Ecto neural progenitor cell (in vitro differentiated cells): ENCODE data around the gene CA6.
"Not testable (repeated sequence)": the region's sequence is repeated elsewhere in the genome, so short reads cannot be mapped to it uniquely, and the experiment has no call there.

Experiments used
- DNase-seq: peaks from one replicate; pipeline ENCODE4 v3.0.0-alpha.2; 2018; ENCODE audit warnings: low spot score

CA6 gene

DNA sequence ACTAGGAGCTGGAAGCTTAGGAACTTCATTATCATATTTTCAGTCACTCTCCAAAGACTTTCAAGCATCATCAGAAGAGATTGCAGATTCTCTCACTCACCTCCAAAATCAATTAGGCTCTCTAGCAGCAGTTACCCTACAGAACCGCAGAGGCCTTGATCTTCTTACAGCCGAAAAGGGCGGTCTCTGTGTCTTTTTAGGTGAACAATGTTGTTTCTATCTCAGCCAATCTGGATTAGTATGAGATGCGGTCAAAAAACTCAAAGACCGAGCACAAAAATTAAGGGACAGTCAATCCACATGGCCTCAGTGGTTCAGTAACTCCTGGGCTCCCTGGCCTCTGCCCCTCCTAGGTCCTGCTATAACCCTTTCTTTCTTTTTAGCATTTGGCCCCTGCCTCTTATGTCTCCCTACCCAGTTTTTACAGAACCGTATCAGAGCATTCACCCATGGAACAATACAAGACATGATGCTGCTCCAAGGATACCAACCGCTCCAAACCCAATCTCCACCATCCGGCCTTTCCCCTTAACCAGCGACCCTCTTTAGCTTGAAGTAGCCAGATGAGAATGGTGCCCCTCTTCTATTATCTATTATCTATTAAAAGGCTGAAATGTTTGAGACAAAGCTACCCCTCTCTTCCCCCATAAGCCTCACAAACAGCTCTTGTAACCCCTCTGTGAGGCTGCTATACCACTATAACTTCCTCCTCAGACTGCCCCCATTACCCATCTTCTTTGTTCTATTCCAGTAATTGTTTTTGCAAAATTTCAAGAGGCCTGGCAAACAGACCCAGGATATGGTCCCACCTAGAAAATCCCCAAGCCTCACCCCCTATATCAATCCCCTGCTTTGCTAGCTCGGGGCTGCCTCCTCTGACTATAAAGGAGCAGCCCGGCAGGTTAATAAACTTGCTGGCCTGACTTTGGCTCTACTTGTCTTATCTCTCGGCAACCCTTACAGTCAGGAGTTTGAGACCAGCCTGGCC, 18.7 kb upstream of the CA6 start:
- DNase-seq: no peak

DNA sequence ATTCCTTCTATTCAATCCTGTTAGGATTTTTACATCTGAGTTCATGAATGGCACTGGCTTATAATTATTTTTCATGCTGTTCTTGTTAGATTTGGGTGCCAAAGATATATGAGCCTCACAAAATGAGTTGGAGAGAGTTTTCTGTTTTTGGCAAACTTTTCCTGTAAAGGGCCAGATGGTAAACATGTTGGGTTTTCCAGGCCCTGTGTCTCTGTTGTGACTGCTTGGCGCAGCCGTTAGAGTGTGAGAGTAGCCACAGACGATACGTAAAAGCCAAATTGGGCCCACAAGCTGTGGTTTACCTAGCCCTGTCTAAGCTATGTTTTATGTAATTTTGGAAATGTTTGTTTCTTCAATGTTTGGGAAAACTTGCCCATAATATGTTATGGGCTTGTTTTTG, 15.6 kb upstream of the CA6 start:
- DNase-seq: no peak

DNA sequence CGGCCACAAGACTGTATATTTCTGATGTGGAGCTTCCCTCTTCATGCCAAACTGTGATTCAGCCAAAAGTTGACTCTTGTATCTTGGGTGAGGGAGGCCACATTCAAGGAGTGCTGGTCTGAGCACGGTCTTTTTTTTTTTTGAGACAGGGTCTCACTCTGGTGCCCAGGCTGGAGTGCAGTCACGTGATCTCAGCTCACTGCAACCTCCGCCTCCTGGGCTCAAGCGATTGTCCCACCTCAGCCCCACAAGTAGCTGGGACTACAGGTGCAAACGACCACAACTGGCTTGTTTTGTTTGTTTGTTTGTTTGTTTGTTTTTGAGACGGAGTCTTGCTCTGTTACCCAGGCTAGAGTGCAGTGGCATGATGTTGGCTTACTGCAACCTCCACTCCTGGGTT, 8.6 kb upstream of the CA6 start:
- DNase-seq: not testable (repeated sequence)

DNA sequence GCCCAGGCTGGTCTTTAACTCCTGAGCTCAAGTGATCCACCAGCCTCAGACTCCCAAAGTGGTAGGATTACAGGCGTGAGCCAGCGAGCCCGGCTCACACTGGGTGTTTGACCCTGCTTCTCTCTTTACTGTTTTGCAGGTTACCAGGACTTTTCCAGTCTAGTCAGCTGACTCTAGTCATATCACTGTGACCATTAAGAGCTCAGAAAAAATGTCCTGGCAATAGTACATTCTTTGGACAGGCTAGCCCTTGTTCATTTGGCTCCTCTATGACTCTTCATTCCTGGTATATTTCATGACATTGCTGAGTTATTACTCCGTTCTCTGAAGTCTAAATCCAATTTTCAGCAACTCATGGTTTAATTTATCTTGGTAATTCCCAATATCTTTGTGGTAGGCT, 8.0 kb upstream of the CA6 start:
- no peak for DNase-seq

DNA sequence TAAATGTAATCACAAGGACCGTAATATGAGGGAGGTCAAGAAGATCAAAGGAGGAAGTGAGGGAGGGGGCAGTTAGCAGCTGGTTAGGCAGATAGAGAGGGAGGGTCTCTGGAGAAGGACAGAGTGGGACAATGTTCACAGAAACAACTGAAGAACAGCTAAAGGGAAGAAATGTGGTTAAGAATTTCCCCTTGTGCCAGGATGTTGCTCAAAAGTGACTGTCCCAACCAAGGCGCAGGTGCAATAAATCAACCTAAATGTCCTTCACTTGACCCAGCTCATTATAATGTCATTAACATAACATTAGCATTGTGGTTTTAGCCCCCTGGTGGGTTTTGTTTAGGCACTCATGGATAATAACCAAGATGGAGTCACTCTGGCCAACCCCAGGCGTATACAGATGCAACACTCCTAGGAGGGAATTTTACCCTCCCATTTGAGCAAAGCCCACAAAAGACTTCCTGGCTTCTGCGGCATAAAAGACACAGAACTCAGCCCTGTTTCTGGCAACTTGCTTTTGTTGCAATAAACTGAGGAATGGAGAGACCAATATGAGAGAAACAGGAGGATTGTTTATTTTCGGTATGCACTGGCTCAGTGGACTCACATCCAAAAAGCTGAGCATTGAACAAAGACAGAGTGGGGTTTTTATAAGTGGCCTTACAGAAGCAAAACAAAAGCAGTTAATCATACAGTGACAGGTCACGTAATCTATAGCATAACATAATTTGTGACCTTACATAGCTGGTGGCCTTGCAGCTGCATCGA, 7.3 kb upstream of the CA6 start:
- DNase-seq: no peak

DNA sequence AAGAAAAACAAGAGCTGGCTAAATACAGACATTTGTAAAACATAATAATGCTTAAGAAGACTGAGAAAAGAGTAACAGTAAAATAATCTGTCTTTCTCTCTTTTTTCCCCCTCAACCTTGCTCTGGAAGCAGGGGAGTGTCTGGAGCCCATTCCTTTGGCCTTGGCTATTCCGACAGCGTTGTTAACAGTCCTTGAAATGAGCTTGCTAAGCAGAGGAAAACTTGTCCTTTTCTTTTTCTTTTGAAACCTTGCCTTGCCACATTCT, 6.7 kb upstream of the CA6 start:
- DNase-seq: no peak

DNA sequence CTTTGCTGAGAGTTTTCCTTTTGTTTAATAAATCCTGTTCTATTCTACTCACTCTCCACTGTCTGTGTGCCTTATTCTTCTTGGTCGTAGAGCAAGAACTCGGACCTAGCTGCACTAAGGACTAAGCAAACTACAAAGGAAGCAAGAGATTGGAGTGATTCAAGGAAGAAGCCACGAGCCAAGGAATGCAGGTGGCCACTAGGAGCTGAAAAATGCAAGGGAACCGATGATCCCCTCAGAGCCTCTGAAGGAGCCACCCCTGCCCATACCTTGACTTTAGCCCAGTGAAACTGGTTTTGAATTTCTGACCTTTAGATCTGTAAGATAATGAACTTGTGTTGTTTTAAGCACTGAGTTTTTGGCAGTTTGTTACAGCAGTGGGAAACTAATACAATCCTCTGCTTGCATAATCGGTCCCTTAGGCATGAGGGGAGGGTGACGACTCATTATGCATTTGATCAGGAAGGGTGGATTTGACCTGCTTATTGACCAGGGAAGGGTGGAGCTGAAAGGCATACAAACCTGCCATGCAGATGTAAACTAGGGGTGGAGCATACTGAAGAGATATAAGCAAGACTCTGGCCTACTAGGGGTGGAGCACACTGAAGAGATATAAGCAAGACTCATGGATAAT, 6.2 kb upstream of the CA6 start:
- no peak for DNase-seq

DNA sequence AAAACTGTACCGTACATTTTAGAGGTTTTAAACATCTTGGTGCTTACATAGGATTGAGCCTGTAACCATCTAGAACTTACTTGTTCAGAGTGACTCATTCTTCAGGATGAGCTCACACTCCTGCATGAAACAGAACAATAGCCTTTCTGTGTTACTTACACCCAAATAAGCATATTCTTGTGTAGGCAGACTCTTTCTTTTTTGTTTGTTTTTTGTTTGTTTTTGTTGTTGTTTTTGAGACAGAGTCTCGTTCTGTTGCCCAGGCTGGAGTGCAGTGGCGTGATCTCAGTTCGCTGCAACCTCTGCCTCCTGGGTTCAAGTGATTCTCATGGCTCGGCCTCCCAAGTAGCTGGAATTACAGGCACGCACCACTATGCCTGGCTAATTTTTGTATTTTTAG, 3.8 kb upstream of the CA6 start:
- DNase-seq: no peak

DNA sequence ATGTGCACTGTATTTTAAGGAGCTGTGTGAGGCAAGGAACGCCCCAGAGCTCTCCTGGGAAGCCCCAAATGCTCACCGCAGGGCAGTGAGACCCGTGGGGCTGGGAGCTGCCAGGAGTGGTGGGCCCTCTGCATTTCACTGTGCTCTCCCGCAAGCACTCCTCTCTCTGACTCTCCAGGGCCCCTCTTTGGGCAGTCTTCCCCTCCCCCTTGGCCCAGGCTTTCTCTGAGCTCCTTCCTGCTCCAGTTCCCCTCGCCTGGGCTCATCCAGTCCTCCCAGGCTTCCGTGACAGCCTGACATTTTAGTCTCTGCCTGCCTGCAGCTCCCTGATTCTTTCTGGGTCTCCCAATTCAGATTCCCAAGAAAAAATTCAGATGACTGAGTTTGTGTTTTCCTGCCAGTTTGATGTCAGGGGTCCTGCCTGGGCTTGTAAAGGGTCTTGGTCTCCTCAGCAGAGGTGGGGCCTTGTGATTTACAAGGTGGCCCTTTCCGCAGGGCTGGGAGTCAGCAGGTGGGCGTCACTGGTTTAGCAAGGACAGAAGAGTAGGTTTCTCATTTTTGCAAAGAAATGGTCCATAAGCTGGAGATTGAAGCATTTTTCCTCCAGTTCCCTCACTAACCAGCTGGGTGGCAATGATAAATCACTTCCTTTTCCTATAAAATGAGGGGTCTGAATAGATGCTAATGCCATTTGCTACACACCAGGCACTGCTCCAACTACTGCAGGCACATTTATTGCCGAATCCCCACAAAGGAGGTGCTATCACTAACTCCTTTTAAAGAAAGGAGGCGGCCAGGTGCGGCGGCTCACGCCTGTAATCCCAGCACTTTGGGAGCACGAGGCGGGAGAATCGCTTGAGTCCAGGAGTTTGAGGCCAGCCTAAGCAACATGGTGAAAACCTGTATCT, 1.9 kb upstream of the CA6 start:
- peak; percentile 68 for DNase-seq

DNA sequence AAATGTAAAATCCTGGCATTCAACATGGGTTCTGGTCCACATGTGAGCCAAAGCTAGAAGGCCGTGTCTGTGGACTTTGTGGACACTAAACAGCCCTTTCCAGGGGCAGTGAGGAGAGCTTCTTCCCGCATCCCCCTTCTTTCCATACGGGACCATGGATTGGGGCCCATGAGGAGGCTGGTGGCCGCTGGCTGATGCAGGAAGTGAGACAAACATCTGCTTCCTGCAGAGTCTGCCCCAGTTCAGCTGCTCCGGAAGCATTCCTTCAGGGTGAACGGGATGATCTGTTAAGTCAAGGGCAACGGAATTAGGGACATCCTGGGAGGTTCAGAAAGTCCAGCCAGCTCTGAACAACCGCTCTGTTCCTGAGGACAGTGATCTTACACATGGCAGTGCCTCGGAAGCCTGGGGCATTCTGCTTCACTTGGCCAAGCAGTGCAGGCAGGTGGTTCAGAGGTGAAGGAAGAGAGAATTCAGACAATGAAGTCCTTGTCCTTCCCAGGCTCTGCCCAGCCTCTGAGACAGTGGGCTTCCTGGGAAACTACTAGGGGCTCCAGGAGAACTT, 1.5 kb downstream of the CA6 start:
- DNase-seq: no peak

DNA sequence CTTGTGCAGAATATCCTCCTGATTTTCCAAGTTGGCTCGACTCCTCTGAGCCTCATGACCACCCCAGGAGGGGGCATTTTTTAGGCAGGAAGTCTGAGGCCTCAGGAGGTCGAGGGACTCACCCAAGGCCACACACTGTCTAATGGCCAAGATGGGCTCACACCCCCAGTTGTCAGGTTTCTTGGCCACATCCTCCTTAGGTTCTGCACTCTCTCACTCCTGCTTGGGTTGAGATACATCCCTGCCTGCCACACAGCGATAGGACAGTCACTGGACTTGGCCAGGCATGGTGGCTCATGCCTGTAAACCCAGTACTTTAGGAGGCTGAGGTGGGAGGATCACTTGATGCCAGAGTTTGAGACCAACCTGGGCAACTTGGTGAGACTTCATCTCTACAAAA, 4.6 kb downstream of the CA6 start:
- no peak for DNase-seq

DNA sequence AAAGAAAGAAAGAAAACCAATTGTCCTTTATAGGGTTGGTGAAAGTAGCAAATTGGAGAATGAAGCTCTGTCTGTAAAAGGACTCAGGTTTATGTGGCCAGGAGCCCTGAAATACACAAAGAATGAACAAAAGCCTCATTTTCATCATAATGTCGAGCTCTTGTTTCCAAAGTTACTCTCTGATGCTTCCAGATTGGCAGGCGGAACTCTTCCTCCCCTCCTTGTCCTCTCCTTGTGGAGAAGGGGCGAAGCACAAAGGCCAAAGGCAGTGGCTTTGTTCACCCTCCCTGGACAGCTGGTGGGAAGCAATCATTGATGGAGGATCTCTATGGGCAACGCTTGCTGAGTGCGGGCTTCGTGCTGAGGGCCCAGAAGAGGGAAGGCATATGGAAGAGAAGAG, 5.6 kb downstream of the CA6 start:
- no peak for DNase-seq

DNA sequence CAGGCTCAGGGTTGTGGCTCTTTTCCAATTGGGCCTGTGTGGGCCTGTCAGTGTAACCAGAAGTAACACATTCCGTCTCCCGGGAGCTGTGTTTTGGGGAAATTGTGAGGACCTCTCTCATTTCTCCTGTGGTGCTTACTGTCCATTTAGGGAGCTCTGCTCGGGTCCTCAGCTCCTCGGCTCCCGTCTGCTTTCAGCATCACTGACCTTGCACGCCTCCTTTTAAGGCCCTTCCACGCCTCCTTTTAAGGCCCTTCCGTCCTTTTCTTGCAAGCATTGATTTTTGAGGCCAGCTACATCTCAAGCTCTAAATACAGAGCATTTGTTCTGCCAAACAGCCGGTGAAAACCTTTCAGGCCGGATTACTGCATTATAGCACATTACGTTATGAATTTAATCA, 9.7 kb downstream of the CA6 start:
- no peak for DNase-seq

DNA sequence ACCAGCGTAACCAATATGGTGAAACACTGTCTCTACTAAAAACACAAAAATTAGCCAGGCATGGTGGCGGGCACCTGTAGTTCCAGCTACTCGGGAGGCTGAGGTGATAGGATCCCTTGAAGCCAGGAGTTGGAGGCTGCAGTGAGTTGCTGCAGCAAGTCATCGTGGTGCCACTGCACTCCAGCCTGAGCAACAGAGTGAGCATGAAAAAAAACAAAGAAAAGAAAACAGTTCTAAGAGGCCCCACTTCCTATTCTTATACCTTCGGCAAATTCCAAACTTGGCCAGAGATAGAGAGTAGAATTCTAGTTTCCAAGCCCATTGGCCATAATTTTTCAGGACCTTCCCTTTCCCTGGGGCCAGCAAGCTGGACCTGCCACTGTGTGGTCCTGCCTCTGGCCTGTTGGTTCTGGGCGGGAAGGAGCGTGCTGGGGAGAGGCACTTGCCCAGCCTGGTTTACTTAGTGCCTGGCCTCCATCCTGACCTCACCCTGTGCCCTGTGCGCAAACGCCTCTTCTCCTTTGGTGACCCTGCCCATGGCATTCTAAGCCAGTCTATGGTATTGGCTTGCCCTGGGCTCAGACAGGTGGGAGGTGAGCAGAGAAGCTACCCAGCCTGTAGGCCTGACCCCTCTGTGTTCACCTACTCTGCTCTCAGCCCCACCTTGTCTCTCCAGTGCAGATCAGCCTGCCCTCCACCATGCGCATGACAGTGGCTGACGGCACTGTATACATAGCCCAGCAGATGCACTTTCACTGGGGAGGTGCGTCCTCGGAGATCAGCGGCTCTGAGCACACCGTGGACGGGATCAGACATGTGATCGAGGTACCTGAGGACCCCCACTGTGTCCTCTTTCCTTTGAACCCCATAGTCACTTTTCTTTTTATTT, 11.0 kb downstream of the CA6 start:
- no peak for DNase-seq

DNA sequence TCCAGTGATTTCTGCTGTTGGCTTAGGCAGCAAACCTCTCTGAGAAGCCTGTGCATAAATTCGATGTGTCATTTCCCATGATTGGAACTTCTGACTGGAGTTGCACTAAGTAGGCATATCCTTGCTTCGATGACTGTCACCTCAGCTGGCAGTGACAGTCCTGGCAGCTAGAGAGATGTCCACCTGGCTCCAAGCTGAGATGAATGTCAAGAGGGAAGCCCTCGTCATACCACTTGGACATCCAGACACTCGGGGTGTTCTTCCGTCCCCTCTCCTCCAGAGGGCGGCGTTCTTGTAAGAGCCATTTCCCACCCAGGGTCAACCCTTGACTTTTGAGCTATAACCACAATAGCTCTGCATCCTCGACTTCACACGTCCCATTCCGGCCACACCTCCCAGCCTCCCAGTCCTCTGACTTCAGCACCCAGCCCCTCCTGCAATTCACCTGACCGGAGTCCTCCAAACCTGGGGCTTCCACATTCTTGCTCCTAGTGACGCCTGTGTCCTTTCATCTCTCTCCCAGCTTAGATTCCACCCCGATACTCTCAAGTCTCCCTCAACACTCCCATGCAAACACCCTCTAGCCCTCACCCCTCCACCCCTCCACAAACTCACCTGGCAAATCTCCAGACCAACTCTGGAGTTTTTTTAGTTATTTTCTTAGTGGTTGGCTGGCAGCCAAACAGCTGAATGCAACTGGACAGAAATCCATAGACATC, 17.3 kb downstream of the CA6 start:
- DNase-seq: peak; percentile 69

DNA sequence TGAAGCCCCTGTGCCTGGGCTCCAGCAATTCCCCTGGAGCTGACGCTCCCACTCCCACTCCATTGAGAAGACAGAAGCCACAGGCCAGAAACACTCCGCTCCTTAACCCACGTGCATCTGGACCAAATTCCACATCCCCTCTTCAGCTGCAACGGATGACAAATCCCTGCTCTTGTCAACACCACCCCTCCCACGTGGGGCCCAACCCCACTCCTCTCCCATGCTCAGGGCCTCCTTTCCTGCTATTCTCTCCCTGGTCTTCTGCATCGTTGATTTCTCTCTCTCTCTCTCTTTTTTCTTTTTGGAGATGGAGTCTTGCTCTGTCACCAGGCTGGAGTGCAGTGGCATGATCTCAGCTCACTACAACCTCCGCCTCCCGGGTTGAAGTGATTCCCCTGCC, 18.3 kb downstream of the CA6 start:
- DNase-seq: no peak

DNA sequence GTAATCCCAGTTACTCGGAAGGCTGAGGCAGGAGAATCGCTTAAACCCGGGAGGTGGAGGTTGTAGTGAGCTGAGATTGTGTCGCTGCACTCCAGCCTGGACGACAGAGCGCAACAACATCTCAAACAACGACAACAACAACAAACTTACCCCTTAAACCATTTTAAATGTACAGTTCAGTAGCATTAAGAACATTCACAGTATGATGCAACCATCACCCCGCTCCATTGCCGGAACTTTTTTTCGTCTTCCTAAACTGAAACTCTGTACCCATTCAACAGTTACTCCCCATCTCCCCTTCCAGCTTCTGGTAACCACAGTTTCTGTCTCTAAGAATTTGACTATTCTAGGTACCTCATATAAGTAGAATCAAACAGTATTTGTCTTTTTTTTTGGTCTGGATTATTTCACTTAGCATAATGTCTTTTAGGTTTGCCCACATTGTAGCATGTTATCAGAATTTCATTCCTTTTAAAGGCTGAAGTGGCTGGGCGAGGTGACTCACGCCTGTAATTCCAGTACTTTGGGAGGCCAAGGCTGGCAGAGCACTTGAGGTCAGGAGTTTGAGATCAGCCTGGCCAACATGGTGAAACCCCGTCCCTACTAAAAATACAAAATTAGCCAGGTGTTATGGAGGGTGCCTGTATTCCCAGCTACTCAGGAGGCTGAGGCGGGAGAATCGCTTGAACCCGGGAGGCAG, 19.6 kb downstream of the CA6 start:
- no peak for DNase-seq

DNA sequence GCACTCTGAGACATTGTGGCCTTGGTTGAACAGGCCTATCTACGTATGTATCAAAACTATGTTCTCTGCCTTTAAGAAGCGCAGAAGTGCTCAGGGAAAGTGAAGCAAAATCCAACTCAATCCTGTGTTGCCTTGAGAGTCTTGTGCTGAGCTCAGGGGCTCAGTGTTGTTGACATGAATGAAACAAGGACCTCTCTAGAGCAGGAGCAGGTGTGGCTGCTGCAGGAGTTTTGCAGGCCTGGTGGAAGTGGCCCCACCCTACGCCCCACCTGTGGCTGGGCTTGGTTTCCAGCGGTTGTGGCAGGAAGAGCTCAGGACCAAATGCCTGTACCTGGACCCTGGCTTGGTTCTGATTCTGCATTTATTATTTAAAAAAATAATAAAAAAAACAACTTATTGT, 20.9 kb downstream of the CA6 start:
- no peak for DNase-seq

DNA sequence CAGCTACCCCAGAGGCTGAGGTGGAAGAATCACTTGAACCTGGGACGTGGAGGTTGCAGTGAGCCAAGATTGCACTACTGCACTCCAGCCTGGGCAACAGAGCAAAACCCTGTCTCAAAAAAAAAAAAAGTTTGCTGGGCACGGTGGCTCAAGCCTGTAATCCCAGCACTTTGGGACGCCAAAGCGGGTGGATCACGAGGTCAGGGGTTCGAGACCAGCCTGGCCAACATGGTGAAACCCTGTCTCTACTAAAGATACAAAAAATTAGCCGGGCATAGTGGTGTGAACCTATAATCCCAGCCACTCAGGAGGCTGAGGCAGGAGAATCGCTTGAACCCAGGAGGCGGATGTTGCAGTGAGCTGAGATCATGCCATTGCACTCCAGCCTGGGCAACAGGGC, 23.2 kb downstream of the CA6 start:
- DNase-seq: not testable (repeated sequence)
